GM10248 (cell line): ENCODE measurements around the gene IL22RA2.
"Not testable (repeated sequence)": the region's sequence is repeated elsewhere in the genome, so short reads cannot be mapped to it uniquely, and the experiment has no call there.

Experiments
- CTCF ChIA-PET: fragments of 300-600 bp; sonication (Branson Sonifier 250); formaldehyde crosslinking; extraction: SDS; loops from one replicate; lab custom pipeline; 2021; ENCODE audit warnings: antibody characterized with exemption; lab: Yijun Ruan, JAX
- POLR2A ChIA-PET: fragments of 350-650 bp; sonication (Branson Sonifier 250); formaldehyde crosslinking; extraction: SDS; loops from one replicate; lab custom pipeline; 2020; ENCODE audit warnings: antibody characterized with exemption; lab: Yijun Ruan, JAX
- DNase-seq: peaks from one replicate; pipeline ENCODE4 v3.0.0; 2012; ENCODE audit errors: extremely low spot score
- CTCF ChIP-seq: IDR thresholded peaks from 2 replicates; pipeline ENCODE4 v1.5.1; 2012; ENCODE audit warnings: mild to moderate bottlenecking, low read depth; ENCODE audit errors: extremely low read depth, missing control alignments, control extremely low read depth

Gene IL22RA2

GRCh38 chr6:137211910-137212309 lies 38.5 kb upstream of the IL22RA2 start:
- CTCF ChIA-PET, result interaction anchor here (1.8 to 2.2 kb wide), 4 partner anchors 9 to 118 kb away, joined by 4 to 10 read pairs (median 6); no protein-coding TSS in a partner anchor
- TF ChIP-seq CTCF, result no peak
- POLR2A ChIA-PET, result no interaction called here
- no peak for DNase-seq

- CTCF ChIA-PET, result no interaction called here
- DNase-seq, result no peak
- TF ChIP-seq CTCF, result no peak
- POLR2A ChIA-PET, result no interaction called here
Observed at GRCh38 chr6:137210903-137211302, 37.5 kb upstream of the IL22RA2 start.

GRCh38 chr6:137208279-137208678 lies 34.8 kb upstream of the IL22RA2 start:
- ChIA-PET POLR2A (no interaction called here), CTCF (interaction anchor here (1.1 to 1.7 kb wide), 4 partner anchors 9 to 113 kb away, joined by 3 to 8 read pairs (median 4); no protein-coding TSS in a partner anchor)
- TF ChIP-seq CTCF, result no peak

GRCh38 chr6:137207457-137207856 lies 34.0 kb upstream of the IL22RA2 start:
- not testable (repeated sequence) for DNase-seq
- CTCF ChIA-PET, result interaction anchor here (1.7 kb wide), 1 partner anchor 113 kb away, joined by 8 read pairs; no protein-coding TSS in a partner anchor

More at GRCh38 chr6:137208279-137208678, 34.8 kb upstream of the IL22RA2 start:
- no peak for DNase-seq

GRCh38 chr6:137206577-137206976 lies 33.1 kb upstream of the IL22RA2 start:
- TF ChIP-seq CTCF, result no peak
- DNase-seq, result no peak
- ChIA-PET POLR2A (no interaction called here), CTCF (no interaction called here)

More at GRCh38 chr6:137207457-137207856, 34.0 kb upstream of the IL22RA2 start:
- POLR2A ChIA-PET, result not testable (repeated sequence)

- no peak for DNase-seq
- CTCF ChIA-PET, result interaction anchor here (0.9 to 1.2 kb wide), 2 partner anchors 37 to 94 kb away, joined by 3 read pairs; no protein-coding TSS in a partner anchor
- POLR2A ChIA-PET, result interaction anchor here (0.7 kb wide), 1 partner anchor 13 kb away, joined by 4 read pairs; no protein-coding TSS in a partner anchor
- no peak for TF ChIP-seq CTCF
Observed at GRCh38 chr6:137203256-137203655, 29.8 kb upstream of the IL22RA2 start.

- peak; percentile 5 for TF ChIP-seq CTCF
- no peak for DNase-seq
- POLR2A ChIA-PET, result no interaction called here
- CTCF ChIA-PET, result interaction anchor here (0.7 to 1.5 kb wide), 2 partner anchors 71 to 108 kb away, joined by 3 to 4 read pairs; no protein-coding TSS in a partner anchor
Observed at GRCh38 chr6:137202078-137202477, 28.6 kb upstream of the IL22RA2 start.
